HL-60/S4 treated with phorbol 12-myristate 13-acetate at 8.2 ng/mL for 4 days and 3 days (cell line): Measurements from ENCODE around the gene FKBP4.

ENCODE experiments used
- in situ Hi-C: fragments of 300-500 bp; cut with MboI; formaldehyde crosslinking; loops from 2 replicates; pipeline ENCODE4 v1.15.0; 2022; ENCODE audit warnings: low sequenced_read_pairs

The FKBP4 gene

GRCh38 chr12:2776129-2776806 is 18.5 kb upstream of the FKBP4 start:
- in situ Hi-C loops, result no loop called here

- in situ Hi-C loops, result no loop called here
These were observed 15.5 kb upstream of the FKBP4 start for GRCh38 chr12:2779281-2779680.

GRCh38 chr12:2783936-2784600 is 10.7 kb upstream of the FKBP4 start:
- in situ Hi-C loops, result no loop called here

DNA sequence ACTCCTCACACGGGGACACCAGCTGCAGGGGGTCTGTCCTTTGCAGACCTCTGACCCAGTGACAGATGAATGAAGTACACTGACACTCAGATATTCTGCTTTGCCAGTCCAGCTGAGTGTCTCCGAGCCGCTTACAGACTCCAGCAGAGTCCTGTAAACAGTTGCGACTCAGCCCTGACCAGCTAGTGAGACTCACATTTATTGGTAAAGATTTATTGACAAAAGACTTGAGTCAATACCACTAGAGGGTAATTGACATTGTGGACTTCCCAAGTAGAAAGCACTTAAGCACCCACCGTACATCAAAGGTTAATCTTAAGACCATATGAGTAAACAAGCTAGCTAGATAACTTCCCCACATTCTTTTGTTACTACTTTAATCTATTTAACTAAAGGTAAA is 9.8 kb upstream of the FKBP4 start:
- in situ Hi-C loops, result no loop called here

GRCh38 chr12:2791089-2791488 is 3.7 kb upstream of the FKBP4 start:
- in situ Hi-C loops, result no loop called here

DNA sequence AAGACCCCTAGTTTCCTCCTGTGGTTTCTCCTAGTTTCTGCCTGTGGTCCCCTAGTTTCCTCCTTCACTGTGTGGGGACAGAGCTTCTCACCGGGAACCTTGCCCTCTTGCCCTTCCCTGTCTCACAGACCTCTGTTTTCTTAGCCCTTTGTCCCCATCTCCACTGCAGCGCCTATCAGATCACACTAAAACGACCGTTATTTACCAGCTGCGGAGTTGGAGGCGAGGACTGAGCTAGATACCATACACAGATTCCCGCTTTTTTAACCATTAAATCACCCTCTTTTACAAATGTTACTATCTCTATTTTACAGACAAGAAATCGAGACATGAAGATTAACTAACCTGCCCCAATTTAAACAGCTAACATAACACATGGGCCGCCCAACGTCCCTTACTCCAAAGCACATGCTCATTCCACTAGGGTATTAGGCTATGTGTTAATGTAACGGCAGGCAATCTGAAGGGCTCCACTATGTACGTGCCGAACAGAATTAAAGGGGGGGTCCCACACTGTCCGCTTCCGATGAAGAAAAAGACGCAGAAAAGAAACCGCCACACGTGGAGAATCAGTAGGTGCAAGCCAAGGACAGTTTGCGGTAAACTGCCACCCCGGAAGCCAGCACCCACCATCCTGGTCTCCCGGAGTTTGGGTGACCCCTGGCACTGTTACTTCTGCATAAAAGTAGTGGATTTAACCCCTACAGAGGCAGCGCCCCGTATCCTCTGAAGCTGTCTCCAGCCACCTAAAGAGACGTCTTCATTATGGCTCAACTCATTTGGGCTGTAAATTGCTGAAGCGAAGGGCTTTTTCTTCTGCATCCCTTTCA is 1.9 kb upstream of the FKBP4 start:
- in situ Hi-C loops, result no loop called here

- in situ Hi-C loops, result no loop called here
These were observed 1.2 kb upstream of the FKBP4 start for GRCh38 chr12:2793561-2793960.

- in situ Hi-C loops, result no loop called here
These were observed 507 bp upstream of the FKBP4 start for GRCh38 chr12:2794191-2794735.

GRCh38 chr12:2795291-2796186 is 769 bp downstream of the FKBP4 start:
- in situ Hi-C loops, result no loop called here

GRCh38 chr12:2796187-2796666 is 1.5 kb downstream of the FKBP4 start:
- in situ Hi-C loops, result no loop called here

DNA sequence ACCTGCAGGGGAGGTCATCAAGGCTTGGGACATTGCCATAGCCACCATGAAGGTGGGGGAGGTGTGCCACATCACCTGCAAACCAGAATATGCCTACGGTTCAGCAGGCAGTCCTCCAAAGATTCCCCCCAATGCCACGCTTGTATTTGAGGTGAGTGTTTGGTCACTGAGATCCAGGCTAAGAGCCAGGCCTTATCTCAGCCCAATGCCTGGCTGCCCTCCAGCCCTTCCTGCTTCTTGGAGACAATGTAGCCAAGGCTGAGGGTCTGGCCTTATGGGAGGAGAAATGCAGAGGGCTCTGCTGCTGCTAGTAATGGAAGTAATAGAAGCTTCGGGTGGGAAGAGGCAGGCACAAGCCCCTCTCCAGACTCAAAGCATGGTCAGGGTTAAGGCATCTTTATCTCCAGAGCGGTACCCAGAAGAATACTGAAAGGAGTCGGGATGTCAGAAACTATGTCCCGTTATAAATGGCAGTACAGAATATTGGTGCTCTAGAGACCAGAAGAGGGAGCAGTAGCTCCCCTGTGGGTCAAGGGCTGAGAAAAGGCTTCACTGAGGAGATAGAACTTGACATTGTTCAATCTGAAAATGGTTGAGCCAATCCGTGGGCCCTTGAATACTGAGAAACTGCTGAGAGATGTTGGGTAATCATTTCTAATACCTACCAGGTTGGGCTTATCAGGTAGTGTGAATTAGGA is 3.1 kb downstream of the FKBP4 start:
- in situ Hi-C loops, result no loop called here

GRCh38 chr12:2800046-2800570 is 5.3 kb downstream of the FKBP4 start:
- in situ Hi-C loops, result no loop called here

- in situ Hi-C loops, result no loop called here
These were observed 6.4 kb downstream of the FKBP4 start for GRCh38 chr12:2801044-2801783.

DNA sequence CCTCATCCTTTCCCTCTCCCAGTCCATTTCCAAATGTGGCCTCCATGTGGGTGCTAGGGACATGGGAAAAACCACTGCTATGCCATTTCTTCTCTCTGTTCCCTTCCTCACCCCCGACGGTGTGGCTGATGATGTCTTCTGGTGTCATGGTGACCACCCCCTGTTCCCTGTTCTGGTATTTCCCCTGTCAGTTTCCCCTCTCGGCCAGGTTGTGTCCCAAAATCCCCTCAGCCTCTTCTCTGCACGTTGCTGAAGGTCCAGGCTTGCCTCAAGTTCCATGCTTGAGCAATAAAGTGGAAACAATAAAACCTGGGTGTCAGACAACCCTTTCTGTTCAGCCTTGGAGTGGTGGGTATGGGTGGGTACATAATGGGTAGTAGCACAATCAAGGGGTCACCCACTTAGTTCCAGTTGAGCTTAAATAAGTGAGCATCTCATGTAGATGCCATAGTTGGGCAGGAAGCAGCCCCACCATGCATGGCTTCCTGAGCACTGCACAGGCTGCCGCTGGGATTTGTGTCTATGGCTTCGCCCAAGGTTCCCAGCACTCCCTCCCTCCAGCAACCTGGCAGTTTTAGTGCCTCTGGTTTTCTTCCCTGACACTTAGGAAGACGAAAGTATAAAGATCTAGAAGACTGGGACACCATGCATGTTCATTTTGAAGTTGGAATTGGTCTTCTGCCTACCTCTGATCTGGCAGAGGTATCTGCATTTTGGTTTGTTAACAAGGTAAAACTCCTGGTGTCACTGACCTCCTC is 9.0 kb downstream of the FKBP4 start:
- in situ Hi-C loops, result no loop called here

- in situ Hi-C loops, result no loop called here
These were observed 9.8 kb downstream of the FKBP4 start for GRCh38 chr12:2804393-2805142.

DNA sequence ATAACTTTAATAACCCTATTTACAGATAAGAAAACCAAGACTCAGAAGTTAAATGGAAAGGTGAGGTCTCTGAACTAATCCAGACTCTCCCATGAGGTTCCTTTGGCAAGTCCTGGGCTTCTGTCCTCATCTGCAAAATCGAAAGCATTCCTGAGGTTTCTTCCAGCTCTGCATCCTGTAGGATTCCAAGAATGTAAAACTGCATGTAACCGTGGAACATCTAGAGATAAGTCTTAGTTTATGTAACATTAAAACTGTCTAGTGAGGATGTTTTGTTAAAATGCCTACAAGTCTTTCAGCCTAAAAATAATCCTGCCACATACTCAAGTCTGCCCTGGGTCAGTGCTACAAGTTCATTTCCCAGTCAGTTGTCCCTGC is 10.4 kb downstream of the FKBP4 start:
- in situ Hi-C loops, result no loop called here

GRCh38 chr12:2806700-2807099 is 11.9 kb downstream of the FKBP4 start:
- in situ Hi-C loops, result no loop called here

DNA sequence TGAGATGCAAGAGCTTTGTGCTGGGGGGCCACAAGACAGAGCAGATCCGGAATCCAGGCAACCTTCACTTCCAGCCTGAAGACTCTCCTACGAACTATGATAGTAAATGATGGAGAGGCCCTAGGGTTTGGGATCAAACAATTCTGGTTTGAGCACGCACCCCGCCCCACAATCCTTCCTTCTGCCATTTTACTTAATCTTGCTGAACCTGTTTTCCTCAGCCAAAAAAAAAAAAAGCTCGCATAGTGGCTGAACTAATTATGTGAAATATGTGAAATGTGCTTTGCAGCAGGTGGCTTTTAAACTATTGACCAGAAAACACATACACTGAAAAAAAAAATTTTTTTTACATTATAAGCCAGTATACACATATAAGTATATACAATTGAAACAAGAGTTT is 17.0 kb downstream of the FKBP4 start:
- in situ Hi-C loops, result no loop called here
